ENCODE measurements around the gene CCDC188. TPM values are rescaled to one million over a fixed set of nuclear protein-coding genes. Genes with fewer than 3 reads are reported as not detected.

Gene CCDC188
- total RNA-seq (2021) = not detected in 2 replicates
- long read RNA-seq = 0 reads

DNA sequence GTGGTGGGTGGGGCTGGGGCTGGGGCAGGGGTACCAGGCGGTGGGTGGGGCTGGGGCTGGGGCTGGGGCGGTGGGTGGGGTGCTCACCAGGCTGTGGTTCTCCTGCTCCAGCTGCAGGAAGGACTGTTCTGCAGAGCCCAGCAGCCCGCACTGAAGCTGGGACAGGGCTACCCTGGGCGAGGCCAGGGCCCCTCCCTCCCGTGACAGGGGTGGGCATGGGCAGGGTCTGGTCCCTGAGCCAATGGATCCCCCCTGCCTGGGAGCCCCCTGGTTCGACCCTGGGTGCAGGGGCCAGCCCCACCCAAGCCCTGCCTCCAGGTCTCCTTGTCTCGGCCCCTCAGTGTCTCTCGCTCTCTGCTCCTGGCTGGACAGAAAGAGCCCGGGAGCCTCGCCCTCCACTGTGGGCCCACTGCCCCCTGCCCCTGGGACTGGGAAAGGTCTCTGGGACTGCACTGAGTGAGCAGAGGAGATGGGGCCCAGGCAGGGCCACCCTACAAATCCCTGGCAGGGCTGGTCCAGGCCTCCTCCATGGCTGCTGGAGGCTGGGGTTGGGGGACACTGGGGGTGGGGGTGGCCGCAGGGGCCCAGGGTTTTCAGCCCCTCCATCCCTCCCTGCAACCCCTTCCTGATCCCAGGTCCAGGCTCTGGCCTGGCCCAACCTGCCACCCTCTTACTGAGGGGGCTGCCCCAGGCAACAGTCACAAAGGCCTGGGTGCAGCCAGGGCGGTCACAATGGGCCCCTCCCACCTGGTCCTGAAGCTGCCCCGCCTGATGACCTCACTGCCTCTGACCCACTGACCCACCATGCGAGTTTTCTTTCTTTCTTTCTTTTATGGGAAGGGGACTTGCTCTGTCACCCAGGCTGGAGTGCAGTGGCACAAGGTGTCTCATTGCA is at the start of gene CCDC188:
CCDC188 (minus strand) TSS at position 675 of the 895 bp plus-strand sequence; CDS start at position 606, 69 bp downstream.
- Histone ChIP-seq H3K79me2 (ENCODE audit: insufficient read depth, low read length) (no peaks in the 10 kb centered on the region), H3K4me1 (ENCODE audit: insufficient read depth, low read length) (no peaks in the 10 kb centered on the region), H4K20me1 (ENCODE audit: control insufficient read depth, insufficient read depth, insufficient read length) (no peaks in the 10 kb centered on the region), H3K23ac (ENCODE audit: insufficient read length, low read depth, low read length) (no peak within 1 kb of the TSS), H3K18ac (ENCODE audit: insufficient read length, low read depth, low read length) (no peak within 1 kb of the TSS), H4K8ac (replicated peaks; ENCODE audit: insufficient read length, low read depth, low read length) (no peak within 1 kb of the TSS), H3K14ac (ENCODE audit: insufficient read depth, low read length) (no peak within 1 kb of the TSS), H3K4ac (ENCODE audit: low read depth, low read length) (no peak within 1 kb of the TSS), H2BK5ac (ENCODE audit: insufficient read length, low read length) (no peak within 1 kb of the TSS), H3K4me2 (ENCODE audit: insufficient read depth, insufficient read length, low read length) (no peak within 1 kb of the TSS), H4K5ac (ENCODE audit: insufficient read length, low read depth, low read length) (no peak within 1 kb of the TSS), H3K9ac (ENCODE audit: extremely low read depth, insufficient read length, low read length) (no peak within 1 kb of the TSS), H2AFZ (ENCODE audit: low read length) (no peak within 1 kb of the TSS), H2BK12ac (ENCODE audit: insufficient read length, low read depth, low read length) (no peak within 1 kb of the TSS), H2BK120ac (ENCODE audit: low read depth, low read length, poor library complexity, severe bottlenecking) (no peak within 1 kb of the TSS), H2BK20ac (ENCODE audit: low read depth, low read length, poor library complexity, severe bottlenecking) (no peak within 1 kb of the TSS), H3K27me3 (ENCODE audit: insufficient read depth, low read length) (no peaks in the 10 kb centered on the region), H2AK5ac (ENCODE audit: insufficient read length, low read length) (no peak within 1 kb of the TSS), H3K27ac (ENCODE audit: insufficient read length, low read depth, low read length) (no peak within 1 kb of the TSS), H3T11ph (ENCODE audit: low read length) (no peak within 1 kb of the TSS), H3K56ac (ENCODE audit: insufficient read length, low read depth, low read length) (no peak within 1 kb of the TSS), H4K91ac (ENCODE audit: insufficient read length, low read depth, low read length) (no peak within 1 kb of the TSS), H3K79me1 (ENCODE audit: insufficient read depth, low read depth, low read length, poor library complexity, severe bottlenecking) (no peaks in the 10 kb centered on the region), H3K9me3 (ENCODE audit: control insufficient read depth, low read depth, low read length) (no peaks in the 10 kb centered on the region), H2BK15ac (ENCODE audit: low read depth, low read length) (no peak within 1 kb of the TSS), H3K23me2 (ENCODE audit: insufficient read length, low read depth, low read length, poor library complexity, severe bottlenecking) (peaks cover 5% of the 10 kb centered on the region)
- TF ChIP-seq, protein P1, sequence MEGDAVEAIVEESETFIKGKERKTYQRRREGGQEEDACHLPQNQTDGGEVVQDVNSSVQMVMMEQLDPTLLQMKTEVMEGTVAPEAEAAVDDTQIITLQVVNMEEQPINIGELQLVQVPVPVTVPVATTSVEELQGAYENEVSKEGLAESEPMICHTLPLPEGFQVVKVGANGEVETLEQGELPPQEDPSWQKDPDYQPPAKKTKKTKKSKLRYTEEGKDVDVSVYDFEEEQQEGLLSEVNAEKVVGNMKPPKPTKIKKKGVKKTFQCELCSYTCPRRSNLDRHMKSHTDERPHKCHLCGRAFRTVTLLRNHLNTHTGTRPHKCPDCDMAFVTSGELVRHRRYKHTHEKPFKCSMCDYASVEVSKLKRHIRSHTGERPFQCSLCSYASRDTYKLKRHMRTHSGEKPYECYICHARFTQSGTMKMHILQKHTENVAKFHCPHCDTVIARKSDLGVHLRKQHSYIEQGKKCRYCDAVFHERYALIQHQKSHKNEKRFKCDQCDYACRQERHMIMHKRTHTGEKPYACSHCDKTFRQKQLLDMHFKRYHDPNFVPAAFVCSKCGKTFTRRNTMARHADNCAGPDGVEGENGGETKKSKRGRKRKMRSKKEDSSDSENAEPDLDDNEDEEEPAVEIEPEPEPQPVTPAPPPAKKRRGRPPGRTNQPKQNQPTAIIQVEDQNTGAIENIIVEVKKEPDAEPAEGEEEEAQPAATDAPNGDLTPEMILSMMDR (conservative IDR thresholded peaks at IDR 0.05) = no peak
- peak within 1 kb of the TSS in 1 of 3 experiments; percentile 72; a peak in 1 of 7 replicates for H3K27ac Mint-ChIP-seq
- H3K9me3 Mint-ChIP-seq = no peaks in the 10 kb centered on the region; a peak in 1 of 5 replicates
- peaks cover 3 to 6% of the 10 kb centered on the region in 2 experiments; a peak in 3 of 4 replicates for H3K4me1 Mint-ChIP-seq
- no peak for DNase-seq
- no peaks in the 10 kb centered on the region for H3K36me3 Mint-ChIP-seq (ENCODE audit: insufficient read depth in 1 of 3, low read depth in 3 of 3)
- WGBS (ENCODE audit: extremely low coverage, insufficient read length, low lambda C conversion rate) = no CpG with 5 or more reads among the region's 14 CpGs
- no peak within 1 kb of the TSS for H3K4me3 Mint-ChIP-seq
- no peaks in the 10 kb centered on the region for H3K27me3 Mint-ChIP-seq (ENCODE audit: low read depth)

Data from H9 (cell line).